Colonic mucosa (tissue), 4 donors: Measurements from ENCODE around the gene CALCOCO1. TPM values are rescaled to one million over a fixed set of nuclear protein-coding genes. Genes with fewer than 3 reads are reported as not detected.

Experiments
- DNase-seq: peaks from one replicate; pipeline ENCODE4 v3.0.0-alpha.2; 2020
- H3K27ac ChIP-seq: fragments of 200-600 bp; one replicate; pipeline ENCODE4 v1.8.0; 2021
- H3K27me3 ChIP-seq: fragments of 200-600 bp; one replicate; pipeline ENCODE4 v1.8.0; 2021
- H3K36me3 ChIP-seq: fragments of 200-600 bp; one replicate; pipeline ENCODE4 v1.8.0; 2021
- H3K4me1 ChIP-seq: fragments of 200-600 bp; one replicate; pipeline ENCODE4 v1.8.0; 2021; ENCODE audit warnings: mild to moderate bottlenecking
- H3K4me3 ChIP-seq: fragments of 200-600 bp; one replicate; pipeline ENCODE4 v1.8.0; 2021
- H3K9ac ChIP-seq, 2 donors: one replicate each; pipeline ENCODE4 v1.7.0; 2013; ENCODE audit warnings: control low read depth in 2 of 2, low read depth in 2 of 2, low read length in 2 of 2
- H3K9me3 ChIP-seq: fragments of 200-600 bp; one replicate; pipeline ENCODE4 v1.8.0; 2021
- intact Hi-C: fragments of 100-400 bp; cut with DNase I; formaldehyde crosslinking; loops from one replicate; pipeline ENCODE4 v1.14.1; 2022
- total RNA-seq, 2 donors: library from RNA; stranded (reverse); fragmentation: NEBNext Ultra II Directional in 1 of 2; extraction: Animal tissue kit (Norgen Biotek cat#: 25700) in 1 of 2; gene quantifications; one replicate each; pipeline ENCODE4 v1.2.1, GENCODE V29; 2021
- TF ChIP-seq, protein P1 (sequence below): fragments of 200-600 bp; IDR thresholded peaks from one replicate; pipeline ENCODE4 v1.8.0; 2022; ENCODE audit warnings: antibody characterized with exemption, mild to moderate bottlenecking
- donor health status: healthy.
- donor health status: DM: no; HTN: no; CAD: no.
- donor health status: DM: no; HTN: no; CAD: no.

CALCOCO1 gene
- total RNA-seq, 2 donors from 2014 or later: 36.0 to 64.5 TPM

DNA sequence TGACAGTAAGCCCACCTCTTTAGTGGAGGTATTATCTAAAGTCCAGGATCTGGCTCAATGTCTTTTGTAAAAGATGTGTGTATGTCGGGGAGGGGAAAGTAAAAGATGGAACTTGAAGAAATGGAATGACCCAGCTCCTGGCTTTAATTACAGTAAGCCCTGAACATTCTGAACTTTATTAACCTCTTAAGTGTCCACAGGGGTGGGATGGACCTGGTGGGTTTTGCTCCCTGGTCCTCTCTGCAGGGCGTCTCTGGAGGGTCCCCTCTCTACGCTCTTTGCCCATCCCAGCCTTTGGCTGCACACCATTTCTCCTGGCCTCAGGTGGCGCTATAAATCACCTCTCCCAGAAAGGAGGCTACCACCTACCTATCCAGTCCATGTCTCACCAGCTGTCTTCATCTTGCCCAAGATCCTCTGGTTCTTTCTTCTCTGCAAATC lies 28.2 kb upstream of the CALCOCO1 start:
- Histone ChIP-seq H3K27ac (no peak overlapping the region), H3K4me1 (peaks cover 8% of the 10 kb centered on the region)

DNA sequence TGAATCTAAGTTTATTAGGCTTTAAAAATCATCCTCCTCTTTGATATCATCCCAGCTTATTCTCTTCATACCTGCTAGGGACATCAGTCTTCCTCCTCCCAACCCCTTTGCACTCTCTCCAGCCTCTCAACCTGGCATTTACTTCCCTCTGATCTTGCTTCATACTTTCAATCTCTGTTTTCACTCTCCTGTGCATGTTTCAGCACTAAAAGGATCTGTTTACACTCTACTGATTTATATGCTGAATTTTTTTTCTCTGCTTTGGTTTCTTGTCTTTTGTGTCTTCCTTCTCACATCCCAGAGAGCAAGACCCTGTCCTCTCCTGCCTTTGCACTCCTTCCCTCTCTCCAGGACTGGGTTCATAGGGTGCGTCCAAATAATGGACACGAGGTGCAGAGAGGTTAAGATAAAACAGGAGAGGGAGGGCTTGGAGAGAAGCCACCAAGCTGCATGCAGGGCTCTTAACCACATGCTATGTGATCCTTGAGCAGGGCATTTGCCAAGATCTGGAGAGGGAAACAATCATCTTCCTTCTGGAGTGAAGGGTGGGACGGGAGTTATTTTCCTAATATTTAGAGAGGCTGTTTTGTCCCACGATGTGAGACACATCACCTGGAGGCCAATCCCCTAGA lies 27.5 kb upstream of the CALCOCO1 start:
- no peak for DNase-seq
- intact Hi-C loops: no loop called here
- Histone ChIP-seq H3K9me3 (no peaks in the 10 kb centered on the region), H3K9ac (no peak overlapping the region), H3K4me1 (peaks cover 8% of the 10 kb centered on the region), H3K27ac (no peak overlapping the region), H3K27me3 (peaks cover 32% of the 10 kb centered on the region), H3K36me3 (no peaks in the 10 kb centered on the region), H3K4me3 (no peak overlapping the region)
- TF ChIP-seq, protein P1, sequence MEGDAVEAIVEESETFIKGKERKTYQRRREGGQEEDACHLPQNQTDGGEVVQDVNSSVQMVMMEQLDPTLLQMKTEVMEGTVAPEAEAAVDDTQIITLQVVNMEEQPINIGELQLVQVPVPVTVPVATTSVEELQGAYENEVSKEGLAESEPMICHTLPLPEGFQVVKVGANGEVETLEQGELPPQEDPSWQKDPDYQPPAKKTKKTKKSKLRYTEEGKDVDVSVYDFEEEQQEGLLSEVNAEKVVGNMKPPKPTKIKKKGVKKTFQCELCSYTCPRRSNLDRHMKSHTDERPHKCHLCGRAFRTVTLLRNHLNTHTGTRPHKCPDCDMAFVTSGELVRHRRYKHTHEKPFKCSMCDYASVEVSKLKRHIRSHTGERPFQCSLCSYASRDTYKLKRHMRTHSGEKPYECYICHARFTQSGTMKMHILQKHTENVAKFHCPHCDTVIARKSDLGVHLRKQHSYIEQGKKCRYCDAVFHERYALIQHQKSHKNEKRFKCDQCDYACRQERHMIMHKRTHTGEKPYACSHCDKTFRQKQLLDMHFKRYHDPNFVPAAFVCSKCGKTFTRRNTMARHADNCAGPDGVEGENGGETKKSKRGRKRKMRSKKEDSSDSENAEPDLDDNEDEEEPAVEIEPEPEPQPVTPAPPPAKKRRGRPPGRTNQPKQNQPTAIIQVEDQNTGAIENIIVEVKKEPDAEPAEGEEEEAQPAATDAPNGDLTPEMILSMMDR: no peak

More for the DNA sequence above, 28.2 kb upstream of the CALCOCO1 start:
- Histone ChIP-seq H3K4me3 (no peak overlapping the region), H3K27me3 (peaks cover 25% of the 10 kb centered on the region), H3K9ac (no peak overlapping the region), H3K36me3 (no peaks in the 10 kb centered on the region), H3K9me3 (no peaks in the 10 kb centered on the region)
- intact Hi-C loops: no loop called here
- DNase-seq: no peak
- TF ChIP-seq, protein P1: no peak

DNA sequence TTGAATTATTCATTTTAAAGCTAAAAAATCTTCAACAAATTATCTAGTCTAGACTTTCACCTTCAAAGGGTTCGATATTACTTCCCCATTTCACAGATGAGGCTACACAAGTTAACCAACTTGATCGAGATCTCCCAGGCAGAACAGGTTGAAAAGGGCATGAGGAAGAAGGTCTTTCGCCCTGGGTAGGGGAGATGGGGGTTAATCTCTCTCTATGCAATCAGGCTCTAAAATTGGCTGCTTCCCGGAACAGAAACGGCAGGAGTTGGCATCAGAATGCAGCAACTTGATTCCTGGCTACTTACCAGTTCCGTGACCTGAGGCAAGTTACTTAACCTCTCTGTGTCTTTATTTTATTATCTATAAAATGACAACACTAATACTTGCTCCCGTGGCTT lies 26.9 kb upstream of the CALCOCO1 start:
- intact Hi-C loops: no loop called here
- TF ChIP-seq, protein P1: no peak
- H3K9me3 ChIP-seq: no peaks in the 10 kb centered on the region
- peaks cover 8% of the 10 kb centered on the region for H3K4me1 ChIP-seq
- no peak for DNase-seq
- H3K27ac ChIP-seq: no peak overlapping the region
- peaks cover 38% of the 10 kb centered on the region for H3K27me3 ChIP-seq
- no peaks in the 10 kb centered on the region for H3K36me3 ChIP-seq
- no peak overlapping the region for H3K4me3 ChIP-seq
- no peak overlapping the region for H3K9ac ChIP-seq

DNA sequence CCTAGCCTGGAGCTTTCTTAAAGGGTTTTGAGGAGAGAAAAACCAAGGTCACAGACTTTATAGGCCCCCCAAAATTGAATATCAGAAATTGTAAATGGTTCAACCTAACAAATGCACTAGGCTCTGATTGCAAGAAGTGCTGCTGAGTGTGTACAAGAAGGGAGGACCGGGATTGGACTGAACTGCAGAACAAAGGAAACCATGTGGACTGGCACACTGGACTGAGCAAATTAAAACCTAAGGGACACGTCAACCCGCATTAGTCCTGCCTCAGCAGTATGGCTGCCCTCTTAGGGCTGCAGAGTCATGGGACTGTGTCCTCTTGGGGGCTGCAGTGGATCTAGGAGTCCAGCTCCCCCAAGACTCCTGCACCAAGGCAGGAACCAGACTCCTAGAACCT lies 25.4 kb upstream of the CALCOCO1 start:
- H3K27me3 ChIP-seq: peaks cover 51% of the 10 kb centered on the region
- no peak overlapping the region for H3K9ac ChIP-seq
- H3K27ac ChIP-seq: no peak overlapping the region
- intact Hi-C loops: no loop called here
- TF ChIP-seq, protein P1: no peak
- H3K4me3 ChIP-seq: no peak overlapping the region
- peaks cover 8% of the 10 kb centered on the region for H3K4me1 ChIP-seq
- no peaks in the 10 kb centered on the region for H3K36me3 ChIP-seq
- no peaks in the 10 kb centered on the region for H3K9me3 ChIP-seq
- no peak for DNase-seq

DNA sequence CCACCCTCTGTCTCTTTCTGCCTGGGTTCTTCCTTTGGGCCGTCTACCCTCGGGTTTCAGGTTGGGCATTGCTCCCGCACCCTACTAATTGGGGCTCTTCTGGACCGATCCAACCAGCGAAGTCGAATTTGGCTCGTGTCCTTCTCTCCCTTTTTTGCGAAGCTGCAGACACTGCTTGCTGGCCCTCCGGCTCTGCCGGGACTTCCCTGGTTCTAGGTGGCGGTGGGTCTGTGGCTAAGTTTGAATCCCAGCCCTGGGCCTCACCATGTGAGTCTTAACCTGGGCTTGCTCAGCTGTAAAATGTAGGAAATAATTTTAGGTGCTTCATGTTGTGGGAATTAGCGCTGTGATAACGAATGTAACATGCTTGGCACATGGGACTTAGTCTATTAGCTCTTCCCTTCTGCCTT lies 24.9 kb upstream of the CALCOCO1 start:
- H3K27ac ChIP-seq: no peak overlapping the region
- no peak overlapping the region for H3K4me3 ChIP-seq

More for the DNA sequence above, 24.9 kb upstream of the CALCOCO1 start:
- intact Hi-C loops: no loop called here
- DNase-seq: no peak
- H3K4me1 ChIP-seq: peaks cover 8% of the 10 kb centered on the region
- peaks cover 55% of the 10 kb centered on the region for H3K27me3 ChIP-seq
- no peak overlapping the region for H3K9ac ChIP-seq
- TF ChIP-seq, protein P1: no peak
- H3K9me3 ChIP-seq: no peaks in the 10 kb centered on the region
- no peaks in the 10 kb centered on the region for H3K36me3 ChIP-seq
